Coronary artery (tissue), 2 donors: ENCODE measurements around the gene TMEM200C.
"Not testable (repeated sequence)": the region's sequence is repeated elsewhere in the genome, so short reads cannot be mapped to it uniquely, and the experiment has no call there.

Source experiments
- DNase-seq: peaks from one replicate; pipeline ENCODE4 v3.0.0-alpha.2; 2017; ENCODE audit warnings: low spot score
- H3K27ac ChIP-seq, 2 donors: fragments of 200-600 bp; sonication (generic); one replicate each; pipeline ENCODE4 v1.5.1; 2016 to 2019
- H3K4me3 ChIP-seq: fragments of 200-600 bp; sonication (generic); 2 replicates; pipeline ENCODE4 v1.5.1; 2016; ENCODE audit warnings: mild to moderate bottlenecking, moderate library complexity
- CTCF ChIP-seq: fragments of 200-600 bp; sonication (generic); IDR thresholded peaks from one replicate; pipeline ENCODE4 v1.5.1; 2019; ENCODE audit warnings: antibody characterized with exemption

TMEM200C gene

DNA sequence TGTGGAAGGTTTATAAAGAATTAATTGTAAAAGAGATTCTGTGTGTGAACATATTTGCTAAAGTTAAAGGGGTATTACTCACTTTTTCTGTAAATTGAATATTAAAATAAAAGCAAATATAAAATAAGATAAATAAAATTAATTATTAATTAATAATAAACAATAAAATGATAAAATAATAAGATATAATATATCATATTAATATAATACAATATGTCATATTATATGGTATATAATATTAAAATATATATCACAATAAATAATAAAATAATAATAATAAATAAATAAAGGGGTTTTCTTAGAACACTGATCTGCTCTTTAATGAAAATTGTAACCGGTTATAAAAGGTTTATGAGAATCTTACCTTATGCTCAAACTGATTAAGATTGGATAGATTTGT lies 29.8 kb downstream of the TMEM200C start:
- Histone ChIP-seq H3K4me3 (no peak overlapping the region), H3K27ac (no peak overlapping the region)
- DNase-seq, result no peak
- no peak for TF ChIP-seq CTCF

DNA sequence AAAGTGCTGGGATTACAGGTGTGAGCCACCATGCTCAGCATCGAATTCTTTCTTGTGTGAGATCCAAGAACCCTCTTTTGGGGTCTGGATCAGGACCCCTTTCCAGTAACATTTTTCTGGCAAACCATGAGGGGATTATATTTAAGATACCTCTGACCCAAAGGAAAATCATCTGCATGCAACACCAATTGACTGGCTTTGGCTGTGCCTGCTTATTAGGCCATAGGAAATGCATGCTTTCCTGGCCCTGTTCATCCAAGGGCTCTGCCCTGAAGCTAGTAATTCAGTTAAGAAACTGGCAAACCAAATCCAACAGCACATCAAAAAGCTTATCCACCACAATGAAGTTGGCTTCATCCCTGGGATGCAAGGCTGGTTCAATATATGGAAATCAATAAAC lies 33.2 kb downstream of the TMEM200C start:
- H3K27ac ChIP-seq, DNase-seq, H3K4me3 ChIP-seq: not testable (repeated sequence)

GRCh38 chr18:5857180-5857579 lies 38.1 kb downstream of the TMEM200C start:
- Histone ChIP-seq H3K27ac (no peak overlapping the region), H3K4me3 (no peak overlapping the region)
- no peak for DNase-seq
- TF ChIP-seq CTCF, result no peak

DNA sequence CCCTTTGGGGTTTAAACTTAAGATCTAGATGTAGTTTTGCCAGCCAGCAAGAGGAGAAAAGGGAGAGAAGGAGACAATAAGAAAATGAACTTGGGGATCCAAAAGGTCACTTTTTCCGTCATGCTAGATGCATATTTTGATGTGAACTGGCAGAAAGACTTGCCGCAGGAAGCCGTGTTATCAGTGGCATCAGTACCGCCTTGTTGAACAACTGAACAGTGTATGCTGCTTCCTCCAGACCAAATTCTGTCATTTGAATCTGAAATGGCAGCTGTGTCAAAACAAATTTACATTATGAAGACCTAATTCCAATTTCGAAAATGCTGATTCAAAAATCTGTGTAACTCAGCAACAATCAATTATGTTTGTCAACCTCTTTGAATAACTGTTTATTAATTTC lies 42.1 kb downstream of the TMEM200C start:
- TF ChIP-seq CTCF, result no peak
- DNase-seq, result no peak
- Histone ChIP-seq H3K4me3 (no peak overlapping the region), H3K27ac (no peak overlapping the region)

DNA sequence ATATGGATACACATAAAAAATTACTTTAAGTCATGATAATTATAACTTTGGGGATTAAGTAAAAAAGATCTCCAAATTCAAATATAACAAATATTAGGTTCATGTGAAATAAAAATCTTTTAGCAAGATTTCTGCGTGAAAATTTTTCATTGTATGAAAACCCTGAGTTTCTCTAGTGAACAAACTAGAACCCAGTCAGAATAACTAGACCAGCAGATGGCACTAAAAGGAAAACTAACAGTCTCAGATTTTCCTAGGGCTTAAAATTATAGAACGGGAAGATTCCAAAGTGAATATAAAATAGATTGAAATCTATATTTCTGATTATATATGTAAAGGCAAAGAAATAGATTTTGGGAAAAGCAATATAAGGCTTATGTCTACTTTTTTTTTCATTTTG lies 43.3 kb downstream of the TMEM200C start:
- H3K27ac ChIP-seq, result no peak overlapping the region
- TF ChIP-seq CTCF, result no peak
- no peak for DNase-seq
- H3K4me3 ChIP-seq, result no peak overlapping the region

GRCh38 chr18:5842653-5843052 lies 52.7 kb downstream of the TMEM200C start:
- H3K27ac ChIP-seq, result no peak overlapping the region
- no peak overlapping the region for H3K4me3 ChIP-seq
- no peak for DNase-seq
- no peak for TF ChIP-seq CTCF

DNA sequence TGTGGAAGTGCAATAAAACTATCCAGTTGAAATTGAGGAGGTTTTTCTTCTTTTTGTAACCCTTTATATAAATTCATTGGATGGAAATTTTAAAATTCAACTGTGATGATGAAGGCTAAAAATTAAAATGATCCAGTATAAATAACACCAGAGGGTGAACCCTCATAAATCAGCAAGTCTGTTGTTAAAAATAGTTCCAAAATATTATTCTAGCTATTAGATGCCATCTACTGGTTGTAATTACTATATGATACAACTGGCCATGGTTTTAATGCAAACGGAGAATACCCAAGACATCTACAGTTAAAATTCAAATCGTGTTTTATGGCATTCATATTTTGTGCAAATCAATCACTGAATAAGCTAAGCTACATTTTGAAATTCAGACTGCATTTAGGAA lies 53.8 kb downstream of the TMEM200C start:
- no peak for TF ChIP-seq CTCF

GRCh38 chr18:5840547-5840946 lies 54.8 kb downstream of the TMEM200C start:
- no peak for DNase-seq
- Histone ChIP-seq H3K27ac (no peak overlapping the region), H3K4me3 (no peak overlapping the region)
- no peak for TF ChIP-seq CTCF

More for the DNA sequence above, 53.8 kb downstream of the TMEM200C start:
- Histone ChIP-seq H3K27ac (no peak overlapping the region), H3K4me3 (no peak overlapping the region)
- no peak for DNase-seq
